NCI-H1105 treated with DMSO at 0.1 percent for 48 hours (cell line): Measurements from ENCODE around the gene EYA2.

Experiments used
- DNase-seq: peaks from one replicate; lab custom pipeline; 2025; lab: John Stamatoyannopoulos, UW

EYA2 gene

DNA sequence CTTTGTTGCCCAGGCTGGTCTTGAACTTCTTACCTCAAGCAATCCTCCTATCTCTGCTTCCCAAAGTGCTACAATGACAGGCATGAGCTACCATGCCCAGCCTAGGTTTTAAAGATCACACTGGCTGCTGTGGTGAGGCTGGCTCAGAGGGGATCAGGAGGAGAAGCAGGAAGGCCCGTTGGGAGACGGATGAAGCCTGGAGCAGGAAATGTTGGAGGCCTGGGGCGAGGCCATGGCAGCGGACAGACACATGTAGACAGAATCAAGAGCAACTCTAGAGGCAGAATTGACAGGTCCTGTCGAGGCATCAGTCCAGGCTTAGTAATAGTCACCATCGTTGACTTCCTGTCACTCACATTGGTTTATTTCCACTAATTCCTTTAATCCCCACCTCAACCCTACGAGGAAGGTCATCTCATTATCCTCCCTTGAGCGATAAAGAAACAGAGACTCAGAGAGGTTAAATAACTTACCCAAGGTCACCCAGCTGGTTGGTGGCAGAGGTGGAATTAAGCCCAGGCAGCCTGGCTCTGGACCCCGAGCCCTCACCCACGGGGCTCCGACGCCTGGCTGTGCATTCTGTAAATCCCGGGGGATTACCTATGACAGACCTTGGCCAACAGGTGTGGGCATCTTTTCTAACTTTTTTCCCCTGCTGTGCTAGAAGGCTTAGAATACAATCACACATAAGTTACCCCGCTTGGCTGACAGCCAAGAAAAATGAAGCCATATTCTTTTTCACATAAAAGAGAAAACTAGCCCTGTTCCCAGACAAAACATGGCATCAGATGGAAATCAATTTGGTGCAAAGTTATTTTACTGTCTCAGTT is 113.4 kb downstream of the EYA2 start:
- DNase-seq, result peak; percentile 54

DNA sequence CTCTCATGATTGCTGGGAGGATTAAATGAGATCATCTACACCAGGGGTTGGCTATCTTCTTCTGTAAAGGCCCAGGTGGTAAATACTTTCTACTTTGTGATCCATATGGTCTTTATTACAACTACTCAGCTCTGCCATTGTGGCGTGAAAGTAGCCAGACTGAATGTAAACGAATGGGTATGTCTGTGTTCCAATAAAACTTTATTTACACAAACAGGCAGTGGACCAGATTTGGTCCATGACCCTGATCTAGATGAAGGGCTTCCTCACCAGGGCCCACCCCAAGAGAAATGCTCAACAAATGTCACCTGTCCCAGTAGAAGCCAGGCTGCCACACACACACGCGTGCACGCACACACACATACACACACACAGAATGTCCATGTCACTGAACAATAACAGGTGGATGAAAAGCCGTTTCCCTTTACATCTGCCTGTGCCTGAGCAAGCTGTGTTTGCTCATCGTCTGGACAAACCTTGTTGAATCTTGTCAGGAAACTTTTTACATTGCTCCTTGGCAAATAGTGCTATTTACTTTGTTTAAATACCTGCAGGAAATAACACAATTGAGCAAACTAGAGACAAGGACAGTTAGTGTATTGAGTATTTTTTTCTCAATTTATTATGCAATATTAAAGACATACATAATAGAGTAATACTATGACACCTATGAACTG is 114.3 kb downstream of the EYA2 start:
- DNase-seq, result peak; percentile 56

DNA sequence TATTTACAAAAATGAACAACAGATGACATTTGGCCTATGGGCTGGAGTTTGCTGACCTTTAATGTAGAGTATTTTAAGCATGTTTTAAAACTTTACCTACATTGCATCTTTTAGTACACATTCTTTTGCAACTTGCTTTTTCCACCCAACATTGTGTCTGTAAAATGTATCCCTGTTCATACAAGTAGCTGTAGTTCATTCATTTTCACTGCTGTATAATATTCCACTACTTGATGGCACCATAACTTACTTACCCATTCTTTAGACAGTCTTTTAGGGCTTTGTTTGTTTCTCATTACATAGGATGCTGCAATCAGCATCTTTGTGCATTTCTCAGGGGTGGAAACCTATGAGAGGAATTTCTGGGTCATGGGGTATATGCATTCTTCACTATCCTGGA is 115.1 kb downstream of the EYA2 start:
- DNase-seq, result no peak

DNA sequence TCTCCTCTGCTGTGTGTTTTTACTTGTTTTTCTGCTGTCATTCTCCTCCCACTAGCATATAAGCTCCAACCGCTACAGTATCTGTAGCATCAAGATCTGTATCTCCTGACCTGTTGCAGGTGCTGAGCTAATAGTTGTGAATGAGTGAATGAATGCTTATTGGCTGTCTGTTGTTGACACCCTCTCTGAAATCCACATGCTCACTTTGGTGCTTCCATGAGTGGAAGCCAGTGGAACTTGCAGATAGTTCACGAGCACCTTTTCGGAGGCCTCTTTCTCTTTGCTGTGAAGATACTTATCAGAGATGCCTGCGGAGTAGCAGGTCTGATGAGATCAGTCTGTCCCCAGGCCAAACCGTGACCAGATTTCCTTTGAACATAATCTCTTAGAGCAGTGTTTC is 117.3 kb downstream of the EYA2 start:
- DNase-seq, result no peak

DNA sequence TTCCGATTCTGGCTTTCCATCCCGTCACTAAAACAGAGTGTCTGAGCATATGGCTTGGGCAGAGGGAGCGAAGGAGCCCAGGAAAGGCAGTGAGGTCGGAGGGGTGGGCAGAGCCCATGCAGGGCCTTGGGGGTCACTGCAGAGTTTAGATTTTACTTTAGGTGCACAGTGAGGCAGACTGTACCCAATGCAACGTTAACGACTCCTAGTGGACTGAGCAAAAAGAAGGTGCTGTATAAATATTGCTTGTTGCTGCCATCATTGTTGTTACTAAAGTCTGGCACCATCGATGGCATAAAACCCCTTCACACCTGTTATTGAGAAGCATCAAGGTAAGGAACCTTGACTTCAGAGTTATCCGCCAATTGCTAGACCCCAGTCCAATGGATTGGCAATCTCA is 119.0 kb downstream of the EYA2 start:
- no peak for DNase-seq

DNA sequence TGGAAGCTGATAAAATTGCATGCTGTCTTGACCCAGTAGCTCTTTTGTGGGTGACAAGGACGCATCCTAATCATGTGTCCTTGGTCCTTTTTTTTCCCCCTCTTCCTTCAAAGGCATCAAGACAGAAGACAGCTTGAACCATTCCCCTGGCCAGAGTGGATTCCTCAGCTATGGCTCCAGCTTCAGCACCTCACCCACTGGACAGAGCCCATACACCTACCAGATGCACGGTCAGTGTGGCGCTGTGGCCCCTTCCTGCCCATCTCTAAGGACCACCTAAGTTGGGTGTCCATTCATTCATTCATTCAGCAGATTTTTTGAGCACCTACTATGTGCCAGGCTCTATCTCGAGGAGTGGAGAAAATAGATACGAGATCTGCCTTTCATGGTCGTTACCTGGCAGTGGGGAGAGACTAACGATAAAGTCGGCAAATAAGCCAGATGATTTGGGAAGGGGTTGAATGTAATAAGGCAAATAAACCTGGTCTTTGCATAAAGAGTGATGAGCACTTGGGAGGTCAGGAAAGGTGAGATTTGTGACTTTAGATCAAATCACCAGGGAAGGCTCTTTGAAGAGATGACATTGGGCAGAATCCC is 121.5 kb downstream of the EYA2 start:
- DNase-seq, result no peak

DNA sequence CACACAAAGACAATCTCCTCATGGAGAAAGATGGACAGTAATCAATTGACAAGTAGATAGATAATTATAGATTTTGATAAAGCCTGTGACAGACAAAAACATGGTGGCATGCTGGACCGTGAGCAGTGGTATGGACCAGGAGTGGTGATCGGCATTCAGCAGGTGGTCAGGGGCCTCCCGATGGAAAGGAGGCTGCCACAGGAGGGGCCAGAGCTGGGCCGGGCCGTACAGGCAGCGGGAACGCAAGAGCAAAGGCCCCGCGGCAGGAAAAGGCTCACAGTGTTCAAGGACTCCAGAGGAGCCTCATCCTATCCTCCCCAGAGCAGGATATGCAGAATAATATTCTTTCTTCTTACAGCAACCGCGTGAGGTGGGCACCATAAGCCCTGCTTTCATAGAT is 123.7 kb downstream of the EYA2 start:
- no peak for DNase-seq

DNA sequence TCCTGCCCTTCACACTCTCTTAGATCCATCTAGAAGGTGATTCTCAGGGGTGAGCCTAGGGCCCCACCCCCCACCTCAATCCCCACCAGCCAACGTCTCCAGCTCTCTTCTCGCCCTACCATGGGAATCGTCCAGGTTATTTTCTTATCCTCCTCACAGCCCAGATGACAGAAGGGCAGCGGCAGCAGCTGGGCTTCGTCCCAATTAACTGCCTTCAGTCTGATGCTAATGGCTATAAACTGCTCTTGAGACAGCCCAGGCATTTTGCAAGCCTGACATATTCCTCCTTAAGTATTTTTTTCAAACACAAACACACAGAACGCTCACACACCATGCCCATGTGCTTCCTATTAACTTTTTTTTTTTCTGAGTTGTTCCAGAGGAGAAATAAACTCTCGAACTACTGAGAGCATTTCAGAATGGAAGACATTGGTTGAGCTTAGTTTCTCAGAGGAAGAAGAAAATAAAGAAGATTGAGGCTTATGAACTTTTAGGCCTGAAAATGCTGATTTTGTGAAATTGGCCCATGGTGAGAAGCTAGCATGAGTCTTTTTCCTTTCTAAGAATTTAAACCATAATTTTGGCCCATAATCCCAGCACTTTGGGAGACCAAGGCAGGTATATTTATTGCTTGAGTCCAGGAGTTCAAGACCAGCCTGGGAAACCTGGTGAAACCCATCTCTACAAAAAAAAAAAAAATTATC is 124.6 kb downstream of the EYA2 start:
- peak; percentile 55 for DNase-seq

DNA sequence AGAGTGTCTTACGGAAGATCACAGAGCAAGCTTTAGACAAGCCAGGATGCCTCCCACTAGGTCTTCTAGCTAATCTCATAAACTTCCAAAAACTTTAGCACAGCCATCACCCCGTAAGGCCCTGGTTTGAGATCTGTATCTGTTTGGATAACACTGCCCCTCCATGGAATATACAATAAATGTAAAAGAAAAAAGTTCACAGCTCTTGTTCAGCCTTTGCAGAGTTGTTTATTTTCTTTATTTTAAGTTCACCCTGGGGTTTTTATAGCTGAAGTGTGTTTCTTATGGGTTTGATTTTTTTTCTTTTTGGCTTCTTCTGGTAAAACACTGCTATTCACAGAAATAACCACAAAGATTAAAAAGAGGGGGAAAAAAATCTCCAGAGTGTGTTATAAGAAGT is 125.6 kb downstream of the EYA2 start:
- DNase-seq, result peak; percentile 8

DNA sequence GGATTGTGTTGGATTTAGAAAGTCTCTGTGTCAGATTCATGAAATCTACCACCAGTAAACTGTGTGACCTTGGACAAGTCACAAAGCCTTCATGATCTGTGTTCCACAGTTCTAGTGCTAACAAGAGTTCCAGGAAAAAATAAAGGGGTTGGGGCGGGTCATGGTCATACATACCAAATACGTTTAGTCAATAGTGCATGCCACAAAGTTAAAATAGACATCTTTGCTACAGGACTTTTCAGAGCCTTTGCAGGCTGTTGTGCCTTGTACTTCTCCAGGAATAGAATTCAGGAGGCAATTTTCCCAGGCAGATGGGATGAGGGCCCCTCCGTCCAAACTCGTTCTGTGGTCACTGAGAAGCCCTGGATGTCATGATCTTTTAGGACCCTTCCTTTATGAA is 127.2 kb downstream of the EYA2 start:
- DNase-seq, result no peak

DNA sequence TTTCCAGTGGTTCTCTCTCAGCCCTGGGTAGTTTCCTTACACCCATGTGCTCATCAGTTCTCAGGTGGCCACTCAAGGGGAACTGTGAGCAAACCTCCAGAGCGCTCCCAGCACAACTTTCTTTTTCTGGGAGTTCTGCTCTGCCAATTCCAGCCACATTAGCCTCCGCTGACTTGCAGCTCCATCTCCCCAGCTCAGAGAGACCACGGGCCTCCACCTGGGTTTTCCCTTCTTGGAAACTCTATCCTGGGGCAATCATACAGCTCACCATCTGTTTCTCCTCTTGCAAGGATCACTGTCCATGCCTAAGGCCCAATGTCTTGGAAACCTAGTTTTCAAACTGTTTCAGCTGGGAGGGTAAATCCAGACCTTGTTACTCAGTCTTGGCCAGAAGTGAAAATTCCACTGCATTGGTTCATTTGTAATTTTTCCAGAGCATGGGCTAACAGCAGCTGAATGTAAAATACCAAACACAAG is 129.9 kb downstream of the EYA2 start:
- DNase-seq, result no peak

DNA sequence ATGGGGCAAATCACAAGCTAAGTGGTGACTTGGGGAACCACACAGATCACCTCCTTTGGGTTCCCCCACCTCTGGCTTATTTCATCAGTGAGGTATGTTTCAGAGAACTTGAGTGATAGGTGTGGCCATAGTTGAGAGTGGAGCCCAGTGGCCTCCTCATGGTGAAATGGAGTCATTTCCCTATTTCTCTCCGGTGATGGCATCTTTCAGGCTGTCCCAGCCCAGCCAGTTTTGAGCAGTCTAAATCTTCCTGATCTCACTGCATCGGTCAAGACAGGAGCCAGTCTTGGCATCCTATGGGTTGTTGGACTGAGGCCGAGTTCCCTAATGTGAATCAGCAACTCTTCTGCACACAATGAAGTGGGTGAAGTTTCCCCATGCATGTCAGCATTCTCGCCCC is 132.4 kb downstream of the EYA2 start:
- DNase-seq, result no peak

DNA sequence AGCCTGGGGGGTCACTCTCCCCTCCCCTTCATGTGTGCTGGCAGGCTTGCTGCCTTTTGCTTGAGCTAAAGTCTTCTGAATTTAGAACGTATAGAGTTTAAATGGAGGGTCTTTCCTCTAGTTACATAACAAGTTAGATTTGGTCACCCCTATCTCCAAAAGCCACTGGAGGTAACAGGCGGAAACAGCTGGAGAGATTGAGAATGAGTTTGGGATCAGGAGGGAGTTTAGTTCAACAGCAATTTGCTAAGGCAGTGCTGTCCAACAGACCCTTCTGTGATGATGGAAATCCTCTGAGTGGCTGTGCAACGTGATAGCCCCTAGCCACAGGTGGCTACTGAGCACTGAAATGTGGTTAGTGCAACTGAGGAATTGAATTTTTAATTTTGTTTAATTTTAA is 132.8 kb downstream of the EYA2 start:
- DNase-seq, result no peak

DNA sequence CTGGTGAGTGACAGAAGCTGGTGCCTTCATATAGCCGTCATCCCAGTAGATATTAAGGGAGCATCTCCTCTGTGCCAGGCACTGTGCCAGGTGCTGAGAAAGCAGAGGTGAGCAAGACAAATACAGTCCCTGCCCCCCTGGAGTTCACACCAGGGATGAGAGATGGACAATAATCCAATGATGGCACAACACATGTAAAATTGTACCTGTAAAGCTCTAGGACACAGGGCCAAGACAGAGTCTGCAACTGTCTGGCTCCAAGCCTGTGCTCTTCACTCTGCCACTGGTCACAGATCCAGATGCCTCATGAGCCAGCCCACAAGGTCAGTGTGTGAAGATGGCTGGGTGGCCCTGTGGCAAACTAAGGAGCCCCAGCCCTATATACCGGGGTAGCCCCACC is 133.8 kb downstream of the EYA2 start:
- DNase-seq, result no peak

DNA sequence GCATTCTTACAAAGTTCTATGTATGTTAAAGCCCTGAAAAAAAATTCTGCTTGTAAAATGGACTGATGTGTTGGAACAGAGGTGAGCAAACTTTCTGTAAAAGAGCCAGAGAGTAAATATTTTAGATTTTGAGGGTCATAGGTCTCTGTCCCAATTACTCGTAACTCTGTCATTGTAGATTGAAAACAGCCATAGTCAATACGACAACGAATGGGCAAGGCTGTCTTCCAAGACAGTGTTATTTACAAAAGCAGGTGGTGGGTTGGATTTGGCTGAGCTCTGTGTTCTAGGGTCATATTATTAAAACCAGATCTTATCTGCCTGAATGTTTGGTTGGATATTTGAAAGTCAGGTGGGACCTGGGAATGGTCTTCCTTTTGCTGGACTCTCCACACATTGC is 135.2 kb downstream of the EYA2 start:
- DNase-seq, result no peak

DNA sequence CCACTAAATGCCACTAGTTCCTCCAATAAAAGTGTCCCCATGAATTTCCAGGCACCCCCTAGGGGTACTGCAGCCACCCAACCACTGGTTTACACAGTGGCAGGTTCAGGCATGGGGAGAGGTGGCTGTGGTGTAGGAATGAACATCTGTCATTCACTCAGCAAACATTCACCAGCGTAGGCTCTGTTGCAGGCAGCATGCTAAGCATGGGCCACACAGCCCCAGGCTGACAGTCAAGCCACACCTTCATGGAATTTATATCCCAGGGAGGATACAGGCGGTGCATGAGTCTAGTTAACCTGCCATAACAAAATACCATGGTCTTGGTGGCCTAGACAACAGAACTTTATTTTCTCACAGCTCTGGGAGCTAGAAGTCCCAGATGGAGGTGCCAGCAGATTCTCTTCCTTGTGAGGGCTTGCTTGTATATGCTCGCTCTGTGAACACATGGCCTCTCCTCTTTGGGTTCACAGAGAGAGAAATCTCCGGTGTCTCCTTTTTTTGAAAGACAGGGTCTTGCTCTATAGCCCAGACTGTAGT is 135.7 kb downstream of the EYA2 start:
- DNase-seq, result no peak

DNA sequence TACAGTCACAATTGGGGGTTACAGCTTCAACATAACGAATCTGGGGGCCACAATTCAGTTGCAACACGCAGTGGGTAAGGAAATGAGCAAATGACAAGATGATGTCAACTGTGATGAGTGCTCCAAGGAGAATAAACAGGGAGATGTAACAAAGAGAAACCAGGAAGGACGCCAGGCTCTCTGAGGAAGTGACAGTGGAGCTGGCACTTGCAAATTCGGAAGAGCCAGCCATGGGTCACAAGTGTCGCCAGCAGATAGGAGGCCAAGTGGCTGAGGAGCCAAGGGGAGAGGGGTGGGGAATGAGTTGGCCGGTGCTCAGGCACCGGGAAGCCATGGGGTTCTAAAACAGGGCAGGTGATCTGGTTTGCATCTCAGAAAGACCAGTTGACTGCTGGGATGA is 136.4 kb downstream of the EYA2 start:
- no peak for DNase-seq

DNA sequence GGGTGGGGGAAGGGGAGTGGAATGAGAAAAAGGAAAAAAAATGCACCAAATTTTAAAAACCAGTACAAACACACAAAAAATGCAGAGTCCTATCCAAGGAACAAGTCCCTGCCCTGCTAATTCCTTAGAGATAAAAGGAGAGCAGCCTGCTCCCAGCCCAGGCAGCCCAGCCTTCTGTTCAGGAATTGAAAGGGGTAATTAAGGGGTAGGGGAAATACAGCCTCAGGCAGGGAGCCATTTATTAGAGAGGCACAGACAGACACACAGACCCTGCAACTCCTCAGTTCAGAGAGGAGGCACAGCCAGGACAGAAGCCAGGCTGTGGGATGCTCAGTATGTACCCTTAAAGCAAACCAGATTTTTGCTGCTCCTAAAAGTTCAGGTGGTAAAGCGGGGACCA is 137.2 kb downstream of the EYA2 start:
- DNase-seq, result peak; percentile 1

DNA sequence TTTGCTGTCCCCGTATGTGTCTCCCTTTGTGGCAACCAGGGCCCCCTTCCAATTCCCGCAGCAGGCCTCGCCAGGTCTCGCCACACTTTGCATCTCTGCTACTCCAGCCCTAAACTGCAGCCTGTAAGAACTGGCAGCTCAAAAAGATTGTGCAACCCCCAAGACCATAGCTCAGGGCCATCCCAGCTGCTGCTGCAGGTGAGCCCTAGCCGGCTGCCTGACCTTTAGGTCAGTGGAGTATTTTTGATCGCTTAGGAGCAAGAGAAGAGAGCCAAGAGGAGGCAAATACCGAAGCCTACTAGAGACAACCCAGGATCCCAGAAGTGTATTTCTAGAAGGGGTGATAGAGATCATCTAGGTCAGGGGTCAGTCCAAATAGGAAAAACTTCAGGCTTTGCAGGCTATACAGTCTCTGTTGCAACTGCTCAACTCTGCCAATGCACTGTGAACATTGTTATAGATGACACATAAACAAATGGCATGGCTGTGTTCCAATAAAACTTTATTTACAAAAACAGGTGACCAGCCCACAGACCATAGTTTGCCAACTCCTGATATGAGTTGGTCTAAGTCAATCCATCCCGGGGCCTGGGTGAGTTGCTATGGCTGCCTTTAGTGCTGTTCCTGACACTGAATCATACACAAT is 138.4 kb downstream of the EYA2 start:
- DNase-seq, result no peak

DNA sequence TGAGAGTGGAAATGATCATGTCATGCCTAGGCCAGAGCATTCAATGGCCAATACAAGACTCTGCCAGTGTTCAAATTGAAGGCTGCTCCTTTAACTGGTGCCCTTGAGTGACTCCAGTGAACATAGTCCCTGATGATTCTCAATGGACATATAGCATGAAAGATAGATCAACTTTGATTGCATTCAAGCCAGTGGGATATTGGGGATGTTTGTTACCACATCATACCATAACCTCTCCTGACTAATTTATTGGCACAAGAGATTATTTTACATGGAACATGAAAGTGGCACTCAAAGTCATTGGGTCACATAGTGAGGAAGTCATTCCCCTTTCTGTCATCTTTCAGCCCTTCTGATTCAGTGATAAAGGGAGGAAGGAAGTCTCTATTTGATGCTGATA is 139.0 kb downstream of the EYA2 start:
- DNase-seq, result no peak

DNA sequence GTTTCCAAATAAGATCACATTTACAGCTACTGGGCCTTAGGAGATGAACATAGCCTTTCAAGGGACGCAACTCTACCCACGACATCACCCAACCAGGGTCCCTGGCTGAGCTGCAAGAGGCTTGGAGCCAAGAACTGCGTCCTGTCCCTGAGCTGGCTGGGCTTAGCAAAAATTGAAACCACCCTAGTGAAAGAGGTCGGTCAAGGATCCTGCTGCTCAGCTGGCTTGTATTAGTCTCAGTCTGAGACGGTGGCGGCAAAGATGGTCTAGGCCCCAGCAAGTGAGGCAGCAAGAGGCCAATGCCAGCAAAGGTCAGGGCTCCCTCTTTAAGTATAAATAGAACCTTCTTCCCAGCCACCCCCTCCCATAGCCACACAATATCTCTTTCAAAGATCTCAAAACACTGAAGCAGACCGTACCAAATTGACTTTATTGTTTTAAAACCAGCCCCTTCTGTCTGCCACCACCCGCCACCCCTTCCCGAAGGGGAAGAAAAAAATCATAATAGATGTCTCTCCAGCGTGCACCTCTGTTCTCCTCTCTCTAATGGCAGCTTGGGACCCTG is 140.5 kb downstream of the EYA2 start:
- DNase-seq, result no peak
